Activated T-cell treated with anti-CD3 and anti-CD28 coated beads for 24 hours (primary cell): ENCODE measurements around the gene ATP7B.

Experiments
- DNase-seq: peaks from one replicate; pipeline ENCODE4 v3.0.0-alpha.2; 2020; ENCODE audit warnings: low read depth

The ATP7B gene

DNA sequence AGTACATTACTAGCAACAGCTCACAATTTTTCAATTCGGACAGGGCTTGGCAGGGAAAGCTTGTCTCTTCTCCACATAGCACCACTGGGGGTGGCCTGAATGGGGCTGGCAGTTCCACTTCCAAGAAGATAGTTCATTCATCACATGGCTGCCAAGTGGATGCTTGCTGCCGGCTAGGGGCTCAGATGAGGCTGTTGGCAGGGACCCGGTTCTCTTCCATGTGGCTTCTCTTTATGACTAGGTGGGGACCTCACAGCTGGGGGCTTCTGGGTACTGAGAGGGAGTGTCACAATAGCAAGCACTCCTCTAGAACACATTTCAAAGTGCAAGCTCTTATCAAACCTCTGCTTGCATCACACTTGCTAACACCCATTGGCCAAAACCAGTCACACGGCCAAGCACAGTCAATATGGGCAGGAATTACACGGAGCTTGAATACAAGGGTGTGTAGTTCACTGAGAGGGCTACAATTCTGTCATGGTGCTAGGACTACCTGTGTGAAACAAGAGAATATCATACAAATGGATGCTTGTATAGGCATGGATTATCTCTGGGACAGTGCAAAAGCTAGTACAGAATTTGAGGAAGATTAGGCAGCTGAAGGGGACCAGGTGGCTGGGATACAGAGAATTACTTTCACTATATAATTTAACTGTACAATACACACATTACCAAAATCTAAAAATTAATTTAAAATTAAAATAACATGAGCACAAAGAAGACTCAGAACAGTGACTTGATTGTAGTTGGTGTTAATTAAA, 32.3 kb downstream of the ATP7B start:
- no peak for DNase-seq

DNA sequence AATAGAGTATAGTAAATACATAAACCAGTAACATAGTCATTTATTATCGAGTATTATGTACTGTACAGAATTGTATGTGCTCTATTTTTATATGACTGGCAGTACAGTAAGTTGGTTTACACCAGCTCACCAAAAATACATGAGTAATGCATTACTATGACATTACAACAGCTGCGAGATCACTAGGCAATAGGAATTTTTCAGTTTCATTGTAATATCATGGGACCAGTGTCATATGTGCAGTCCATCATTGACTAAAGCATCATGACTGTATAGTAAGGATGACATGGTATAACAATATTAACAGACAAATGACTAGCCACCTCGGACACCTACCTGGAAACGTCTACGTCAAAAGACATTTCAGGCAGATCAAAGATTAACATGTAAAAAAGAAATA, 33.6 kb downstream of the ATP7B start:
- no peak for DNase-seq

DNA sequence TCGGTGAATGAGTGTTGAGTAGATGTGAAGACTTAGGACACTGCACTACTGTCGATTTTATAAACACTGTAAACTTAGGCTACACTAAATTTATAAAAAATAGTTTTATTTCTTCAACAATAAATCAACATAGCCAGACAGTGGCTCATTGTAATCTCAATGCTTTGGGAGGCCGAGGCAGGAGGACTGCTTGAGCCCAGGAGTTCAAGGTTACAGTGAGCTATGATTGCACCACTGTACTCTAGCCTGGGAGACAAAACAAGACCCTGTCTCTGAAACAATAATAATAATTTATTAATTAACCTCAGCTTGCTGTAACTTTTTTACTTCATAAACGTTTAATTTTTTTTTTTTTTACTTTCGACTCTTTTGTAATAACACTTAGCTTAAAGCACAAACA, 34.4 kb downstream of the ATP7B start:
- DNase-seq: no peak

DNA sequence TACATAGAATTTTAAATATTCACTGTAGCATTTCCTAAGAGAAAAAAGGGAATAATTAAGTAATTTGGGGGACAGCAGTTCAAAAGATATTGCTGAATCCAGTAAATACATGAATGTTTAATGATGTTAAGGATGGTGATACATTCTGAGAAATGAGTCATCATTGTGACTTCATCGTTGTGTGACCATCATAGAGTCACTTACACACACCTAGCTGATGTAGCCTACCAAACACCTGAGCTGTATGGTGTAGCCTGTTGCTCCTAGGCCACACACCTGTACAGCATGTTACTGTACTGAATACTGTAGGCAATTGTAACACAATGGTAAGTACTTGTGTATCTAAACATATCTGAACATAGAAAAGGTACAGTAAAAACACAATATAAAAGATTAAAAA, 34.8 kb downstream of the ATP7B start:
- no peak for DNase-seq

DNA sequence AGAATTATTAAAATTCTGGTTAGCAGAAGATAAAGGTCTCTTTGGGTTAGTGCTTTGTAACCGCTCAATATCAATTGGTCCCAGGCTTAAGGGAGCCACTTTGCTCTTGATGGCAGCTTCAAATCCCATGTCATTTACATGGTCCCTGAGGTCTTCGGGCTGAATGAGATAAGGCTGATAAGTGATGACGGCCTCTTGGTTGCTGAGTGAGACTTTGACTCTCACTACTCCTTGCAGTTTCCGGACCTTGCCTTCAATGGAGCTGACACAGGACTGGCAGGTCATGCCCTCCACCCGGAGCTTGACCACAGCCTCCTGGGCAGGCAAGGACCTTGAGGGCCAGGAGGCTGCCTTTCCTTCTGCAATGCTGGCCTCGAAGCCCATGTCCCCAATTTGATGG, 36.8 kb downstream of the ATP7B start:
- no peak for DNase-seq

DNA sequence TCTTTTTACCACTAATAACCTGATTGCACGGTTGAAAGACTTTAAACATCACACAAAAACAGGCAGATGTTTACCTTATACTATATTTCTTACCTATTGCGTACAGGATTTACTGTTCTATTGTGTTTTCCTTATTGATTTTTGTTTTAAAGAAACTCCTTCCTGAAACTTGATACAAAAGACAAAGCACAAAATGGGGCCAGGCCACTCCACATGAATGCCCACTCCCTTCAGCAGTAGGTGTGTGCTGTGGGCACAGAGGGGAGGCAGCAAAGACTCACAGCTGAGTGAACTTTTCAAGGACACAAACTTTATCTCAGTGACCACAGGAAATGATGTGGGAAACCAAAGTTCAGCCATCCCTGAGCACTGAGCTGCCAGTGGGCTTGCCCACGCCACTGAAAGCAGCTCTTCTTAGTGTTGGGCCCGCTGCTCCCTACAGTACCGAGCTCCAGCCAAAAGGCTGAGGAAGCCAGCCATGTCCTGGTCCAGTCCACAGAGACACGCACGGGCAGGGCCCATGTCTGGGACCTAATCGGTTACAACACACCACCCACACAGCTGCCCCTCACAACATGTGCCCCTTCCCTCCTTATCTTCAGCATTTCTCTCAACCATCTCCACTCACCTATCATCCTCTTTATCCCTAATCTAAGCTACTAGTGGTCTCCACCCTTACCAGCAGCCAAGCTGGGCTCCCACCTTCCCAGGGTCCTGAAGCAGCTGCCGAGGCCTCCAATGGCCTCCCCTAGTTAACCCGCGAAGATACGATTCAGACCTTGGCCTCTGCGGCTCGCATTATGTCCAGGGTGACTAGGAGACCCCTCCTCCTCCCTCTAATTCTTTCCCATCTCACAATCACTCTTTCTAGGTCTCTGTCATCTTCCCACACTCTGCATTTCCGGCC, 39.5 kb downstream of the ATP7B start:
- no peak for DNase-seq

DNA sequence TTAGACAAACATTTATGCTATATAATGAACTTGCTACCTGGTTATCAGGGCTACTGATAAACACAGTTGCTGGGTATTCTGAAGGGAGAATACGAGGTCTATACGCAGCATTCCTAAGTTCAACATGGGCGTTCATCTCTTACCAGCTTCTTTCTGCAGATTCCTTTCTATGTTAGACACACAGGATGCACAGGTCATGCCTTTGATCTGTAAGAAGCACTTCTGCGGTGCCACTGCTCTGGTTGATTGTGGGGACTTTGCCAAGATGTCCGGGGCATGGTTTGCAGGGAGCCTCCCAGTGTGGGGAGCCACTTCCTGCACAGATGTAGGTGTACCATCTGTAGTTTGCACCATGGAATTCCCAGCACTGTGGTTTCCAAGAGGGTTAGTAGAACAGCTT, 40.9 kb downstream of the ATP7B start:
- no peak for DNase-seq

DNA sequence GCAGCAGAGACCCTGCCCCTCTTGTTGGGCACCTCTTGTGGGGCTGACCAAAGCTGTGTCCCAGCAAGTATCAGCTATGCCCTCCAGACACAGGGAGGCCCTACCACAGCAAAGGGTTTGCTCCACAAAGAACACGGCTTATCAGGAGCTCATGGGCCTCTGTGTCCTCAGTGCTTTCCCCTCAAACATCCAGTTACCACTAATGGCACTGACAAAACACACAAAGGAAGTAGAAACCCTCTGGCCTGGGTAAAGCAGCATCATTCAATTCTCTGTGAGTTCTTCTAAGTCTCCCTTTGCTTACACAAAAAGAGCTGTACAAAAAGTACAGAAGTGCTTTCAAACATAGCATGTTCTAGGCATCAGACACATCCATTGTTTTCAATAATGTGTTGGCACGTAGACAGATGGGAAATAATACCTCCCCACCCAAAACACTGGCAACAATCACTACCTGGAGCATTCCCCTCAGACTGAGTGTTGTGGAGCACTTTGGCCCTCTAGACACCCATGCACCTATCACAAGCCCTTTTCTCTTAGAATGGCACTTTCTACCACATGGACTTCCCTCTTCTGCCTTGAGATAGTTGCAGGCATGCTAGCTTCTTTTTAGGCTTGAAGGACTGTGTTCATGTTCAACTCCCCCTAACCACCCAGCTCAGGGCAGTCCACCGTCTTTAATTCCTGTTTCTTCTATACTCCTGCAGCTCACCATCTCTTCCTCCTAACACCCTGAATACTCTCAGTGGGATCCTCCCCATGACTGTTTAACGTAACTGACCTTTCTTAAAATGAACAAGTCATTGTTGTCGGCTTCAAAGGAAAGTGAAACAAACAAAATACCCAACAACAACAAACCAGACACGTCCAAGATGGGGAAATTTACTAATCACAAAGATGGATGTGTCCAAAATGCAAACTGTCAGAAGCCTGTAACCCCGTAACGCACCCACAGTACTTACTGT, 43.5 kb downstream of the ATP7B start:
- no peak for DNase-seq

DNA sequence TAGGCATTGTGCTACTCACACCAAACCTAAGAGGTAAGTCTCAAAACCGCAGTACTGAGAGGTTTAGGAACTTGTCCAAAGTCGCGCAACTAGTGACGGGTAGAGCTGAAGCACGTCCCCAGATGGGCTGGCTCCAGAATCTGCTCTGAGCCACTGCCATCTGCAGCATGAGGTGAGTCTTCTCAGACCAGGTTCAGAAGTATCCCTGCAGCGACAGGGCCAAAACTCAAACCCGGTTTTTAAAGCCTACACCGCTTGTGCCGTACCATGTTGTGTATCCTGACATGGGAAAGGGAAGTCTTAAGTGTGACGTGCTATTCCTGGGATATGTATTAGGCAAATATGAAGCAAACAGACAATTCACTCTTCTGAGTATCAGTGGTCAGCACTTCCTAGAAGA, 45.1 kb downstream of the ATP7B start:
- DNase-seq: no peak

DNA sequence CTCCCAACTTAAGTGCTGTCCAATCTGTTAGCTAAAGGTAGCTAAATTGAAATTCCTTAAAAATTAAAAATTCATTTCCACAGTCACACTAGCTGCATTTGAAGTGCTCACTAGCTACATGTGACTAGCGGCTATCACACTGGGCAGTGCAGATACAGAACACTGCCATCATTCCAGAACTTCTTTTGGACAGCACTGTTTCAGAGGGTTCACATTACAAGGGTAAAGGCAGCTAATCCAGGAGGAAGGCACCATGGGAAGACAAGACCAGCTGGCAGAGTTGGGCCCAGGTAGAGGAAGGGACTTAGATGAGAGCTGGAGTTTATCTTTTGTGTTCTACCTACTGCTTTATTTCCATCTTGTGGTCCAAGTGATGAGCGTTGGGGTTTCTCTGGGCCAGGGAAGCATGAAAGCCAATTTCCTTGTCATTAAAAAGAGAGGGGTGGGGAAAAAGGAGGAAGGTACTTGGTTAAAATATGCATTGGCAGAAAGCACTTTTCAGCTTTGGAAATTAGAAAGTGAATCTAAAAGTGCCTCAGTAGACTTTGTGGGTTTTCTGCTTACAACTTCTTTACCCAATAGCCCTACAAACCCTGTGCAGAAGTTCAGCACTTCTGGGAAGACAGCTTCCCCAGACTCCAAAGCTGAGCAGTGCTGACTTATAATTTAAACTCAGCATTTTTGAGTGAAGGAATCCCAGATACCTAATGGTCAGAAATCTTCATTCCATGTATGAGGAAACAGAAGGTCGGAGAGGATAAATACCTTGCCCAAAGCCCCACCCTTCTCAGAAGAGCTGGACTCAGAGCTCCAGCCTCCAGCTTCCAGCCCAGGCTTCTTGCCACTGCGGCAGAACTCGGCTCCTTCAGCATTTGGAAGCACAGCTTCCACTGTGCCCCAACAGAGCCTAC, 49.5 kb downstream of the ATP7B start:
- DNase-seq: no peak

DNA sequence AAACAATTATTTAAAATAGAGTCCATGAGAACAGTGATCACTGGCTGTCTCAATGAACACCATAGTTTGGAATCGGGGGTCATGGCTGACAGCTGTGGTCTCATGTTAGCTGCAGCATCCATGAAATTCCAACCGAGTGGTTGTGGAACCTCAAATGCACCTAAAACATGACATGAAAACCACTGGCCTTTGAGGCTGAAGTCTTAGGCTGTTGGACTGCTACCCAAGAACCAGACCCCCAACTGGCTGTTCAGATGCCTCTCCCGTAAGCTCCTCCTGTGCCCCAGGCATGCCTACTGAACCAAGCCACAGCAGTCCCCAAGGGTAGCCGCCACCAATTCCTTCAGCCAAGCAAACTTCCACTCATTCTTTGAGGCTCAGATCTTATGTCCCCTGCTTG, 50.5 kb downstream of the ATP7B start:
- no peak for DNase-seq

DNA sequence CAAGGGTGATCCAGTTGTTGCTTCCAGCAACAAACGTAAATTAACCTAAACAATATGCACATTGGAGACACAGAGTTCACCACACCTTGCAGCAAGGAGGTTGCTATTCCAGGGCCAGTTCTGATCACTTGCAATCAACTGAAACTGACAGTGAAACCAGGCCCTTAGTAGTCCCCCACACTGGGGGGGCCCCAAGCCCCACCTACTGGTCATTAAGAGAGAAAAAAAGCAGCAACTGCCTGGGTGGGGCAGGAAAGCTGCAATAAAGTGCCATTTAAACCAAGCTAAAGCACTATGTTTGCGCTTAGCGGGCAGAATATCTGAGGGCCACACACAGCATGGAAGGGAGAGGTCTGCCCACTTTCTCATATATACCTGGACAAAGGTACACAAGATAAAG, 51.5 kb downstream of the ATP7B start:
- no peak for DNase-seq

DNA sequence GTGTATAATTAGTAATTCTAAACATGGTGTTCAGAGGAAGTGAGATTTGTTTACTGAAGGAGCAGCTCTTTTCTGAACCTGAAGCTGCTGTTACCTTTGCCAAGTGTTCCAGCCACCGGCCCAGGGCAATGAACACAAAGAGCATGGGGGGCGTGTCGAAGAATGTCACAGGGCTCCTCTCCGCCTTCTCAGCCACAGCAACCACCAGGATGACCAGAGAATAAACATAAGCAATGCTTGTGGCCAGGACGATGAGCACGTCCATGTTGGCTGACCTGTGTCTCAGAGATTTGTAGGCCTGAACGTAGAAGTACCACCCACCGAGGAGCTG, 53.1 kb downstream of the ATP7B start:
- no peak for DNase-seq

DNA sequence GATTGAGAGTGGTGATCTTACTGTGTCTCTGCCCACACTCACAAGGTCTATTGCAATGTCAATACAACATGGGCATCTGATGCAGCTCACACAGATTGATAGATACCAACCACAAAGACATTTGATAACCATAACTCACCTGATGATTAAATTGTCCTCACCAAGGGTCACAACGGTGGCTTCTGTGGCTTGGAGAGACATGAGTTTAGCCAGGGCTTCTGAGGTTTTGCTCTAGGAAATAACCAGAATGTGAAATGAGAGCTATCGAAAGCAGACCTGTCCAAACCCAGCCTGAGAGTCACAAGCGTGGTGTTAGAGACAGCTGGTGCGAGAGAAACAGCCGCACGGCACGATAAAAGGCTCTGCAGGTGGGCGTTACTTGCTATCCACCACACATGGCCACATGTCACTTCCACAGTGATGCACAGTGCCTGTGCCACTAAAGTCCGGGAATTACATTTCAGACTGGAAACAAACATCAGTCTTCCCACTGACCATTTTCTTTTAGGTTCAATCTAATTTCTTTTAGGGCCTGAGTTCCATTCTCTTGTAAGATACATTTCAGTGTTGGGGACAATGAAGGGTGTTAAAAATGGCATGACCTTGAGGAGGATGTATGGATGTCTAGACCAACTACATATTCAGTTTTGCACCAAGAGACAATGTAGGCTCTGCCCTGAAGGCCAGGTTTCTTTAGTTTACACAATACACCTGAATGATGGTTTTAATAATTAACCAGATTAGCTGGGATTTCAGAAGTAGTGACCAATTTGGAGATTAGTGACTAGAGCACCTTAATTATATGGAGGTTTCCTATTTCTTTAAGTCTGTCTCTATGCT, 53.7 kb downstream of the ATP7B start:
- DNase-seq: no peak

DNA sequence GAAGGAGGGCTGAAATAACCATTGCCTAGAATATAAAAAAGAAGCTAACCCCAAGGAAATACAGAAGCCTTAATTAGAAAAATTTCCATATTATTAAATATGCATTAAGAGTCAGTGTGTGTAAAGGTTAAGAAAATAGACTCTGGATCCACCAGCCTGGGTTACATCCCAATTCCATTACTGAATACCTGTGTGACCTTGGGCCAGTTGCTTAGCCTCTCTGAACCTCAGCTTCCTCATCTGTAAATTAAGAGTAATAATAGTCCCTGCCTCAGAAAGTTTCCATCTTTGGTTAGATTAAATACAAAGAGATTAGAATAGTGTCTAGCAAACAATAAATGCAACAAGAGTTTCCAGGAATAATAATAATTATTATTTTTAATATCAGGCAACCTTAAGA, 54.5 kb downstream of the ATP7B start:
- no peak for DNase-seq

DNA sequence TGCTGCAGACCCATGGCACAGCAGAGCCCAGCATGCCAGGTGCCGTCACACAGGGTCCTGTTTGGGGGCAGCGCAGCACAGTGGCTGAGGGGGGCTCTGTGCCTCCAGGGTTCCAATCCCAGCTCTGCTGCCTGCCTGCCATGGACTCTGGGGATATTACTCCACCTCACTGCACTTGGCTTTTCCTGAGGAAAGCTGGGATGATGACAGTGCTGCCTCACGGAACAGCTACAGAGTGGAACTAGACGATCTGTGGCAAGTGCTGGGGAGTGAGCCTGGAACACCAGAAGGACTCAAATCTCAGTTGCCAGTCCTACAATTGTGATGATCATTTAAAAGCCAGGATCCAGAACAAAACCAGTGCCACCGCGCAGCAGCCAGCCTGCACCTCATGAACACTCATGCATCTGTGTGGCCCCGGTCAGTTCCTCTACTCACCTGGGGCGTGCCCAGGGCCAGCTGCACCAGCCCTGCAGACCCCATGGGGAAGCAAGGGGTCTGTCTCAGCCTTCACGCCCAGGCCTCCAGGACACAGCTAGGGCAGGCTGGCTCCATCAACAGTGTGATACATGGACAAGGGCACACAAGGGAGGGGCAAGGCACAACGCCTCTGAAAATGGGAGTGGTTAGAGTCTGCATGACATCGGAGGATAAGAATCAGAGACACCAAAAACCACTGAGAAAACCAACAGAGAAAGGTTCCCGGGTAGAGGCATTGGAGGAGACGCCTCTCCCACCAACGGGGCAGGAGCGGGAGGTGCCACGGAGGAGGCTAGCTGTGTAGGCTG, 55.2 kb downstream of the ATP7B start:
- no peak for DNase-seq

DNA sequence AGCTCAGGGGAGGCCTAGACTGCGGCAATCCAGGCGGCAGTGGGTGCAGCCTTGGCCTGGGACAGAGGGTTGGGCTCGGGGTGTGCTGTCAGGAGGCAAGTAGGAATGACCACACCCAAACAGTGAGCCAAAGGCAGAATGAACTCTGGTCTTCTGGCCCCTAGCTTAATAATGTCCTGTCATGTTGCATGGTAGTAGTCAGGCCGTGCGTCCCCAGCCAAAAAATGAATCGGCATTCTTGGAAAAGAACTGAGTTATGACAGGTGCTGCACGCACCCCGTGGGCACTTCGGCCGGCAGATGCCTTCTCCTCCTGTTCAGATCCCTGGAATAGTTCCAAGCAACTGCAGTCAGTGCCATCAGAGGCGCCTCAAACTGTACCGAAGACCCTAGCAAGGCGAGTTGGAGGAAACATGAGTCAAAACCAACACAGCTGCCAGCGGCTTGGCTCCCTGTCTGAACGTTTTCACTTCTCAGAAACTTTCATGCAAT, 55.9 kb downstream of the ATP7B start:
- DNase-seq: no peak

DNA sequence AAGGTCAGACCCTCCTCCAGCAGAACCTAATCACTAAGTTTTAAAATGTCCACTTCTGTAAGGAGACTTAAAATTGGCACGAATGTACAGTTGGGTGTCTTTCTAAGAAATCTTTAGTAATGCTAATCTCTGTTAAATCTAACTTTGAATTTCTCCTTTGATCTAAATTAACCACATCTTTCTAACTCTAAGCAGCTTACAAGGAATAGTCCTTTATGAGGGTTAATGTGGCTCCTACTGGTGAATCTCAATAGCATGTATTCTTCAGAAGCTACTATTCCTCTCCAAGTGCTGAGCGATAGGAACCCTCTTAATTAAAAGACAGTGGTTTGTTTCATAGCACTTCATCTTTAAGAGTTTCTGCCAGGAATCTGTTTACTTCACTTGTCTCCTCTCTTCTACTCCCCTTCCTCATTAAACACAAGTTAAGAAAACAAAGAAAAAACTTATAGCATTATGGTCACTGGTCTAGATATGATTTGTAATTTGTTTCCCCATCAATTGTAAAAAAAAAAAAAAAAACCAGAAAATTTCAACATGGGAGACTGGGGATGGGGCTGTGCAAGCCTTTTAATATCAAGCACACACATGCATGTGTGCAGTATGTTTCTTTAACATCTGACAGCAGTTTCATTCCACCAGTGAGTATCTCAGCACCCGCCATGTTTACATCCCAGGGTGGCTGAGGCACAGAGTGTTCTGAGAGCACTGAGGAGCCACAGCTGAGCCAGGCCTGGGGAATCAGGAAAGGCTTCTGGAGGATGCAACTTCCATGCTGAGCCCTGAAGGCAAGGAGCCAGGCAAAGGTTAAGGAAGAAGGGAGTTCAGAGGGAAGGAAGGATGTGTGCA, 57.7 kb downstream of the ATP7B start:
- no peak for DNase-seq

DNA sequence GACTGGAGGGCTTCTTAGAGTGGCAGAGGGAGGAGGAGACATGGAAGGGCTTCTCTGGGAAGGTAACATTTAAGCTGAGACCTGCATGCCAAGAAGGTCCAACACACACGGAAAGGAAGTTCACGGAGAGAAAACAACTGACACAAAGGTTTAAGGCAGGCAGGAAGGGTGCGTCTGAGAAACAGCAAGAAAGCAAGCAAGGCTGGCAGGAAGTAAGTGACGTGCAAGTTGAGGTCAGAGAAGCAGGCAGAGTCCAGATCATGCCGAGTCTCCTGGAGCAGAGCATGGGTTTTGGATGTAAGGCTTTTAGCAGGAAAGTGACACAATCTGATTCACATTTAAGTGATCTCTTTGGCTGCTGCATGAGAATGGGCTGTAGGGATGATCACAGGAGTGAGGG, 60.5 kb downstream of the ATP7B start:
- DNase-seq: no peak
